GM23338 (cell line): ENCODE measurements around the gene IRF2BP2. TPM values are rescaled to one million over a fixed set of nuclear protein-coding genes. Genes with fewer than 3 reads are reported as not detected.

Source experiments
- ATAC-seq: fragments of 200-7000 bp; cut with Tn5 transposase; 3 replicates; pipeline ENCODE4 v1.9.1; 2020
- DNase-seq: peaks from one replicate; pipeline ENCODE4 v3.0.0-alpha.2; 2015; ENCODE audit warnings: low spot score
- H2AFZ ChIP-seq: fragments of 200-600 bp; sonication (generic); 2 replicates; pipeline ENCODE4 v1.8.0; 2016; ENCODE audit warnings: antibody characterized with exemption, mild to moderate bottlenecking, moderate library complexity
- H3F3A ChIP-seq: fragments of 200-600 bp; sonication (generic); replicated peaks from 2 replicates; pipeline ENCODE4 v1.8.0; 2017; ENCODE audit warnings: antibody characterized with exemption, mixed run types, low read depth
- H3K27ac ChIP-seq: fragments of 200-600 bp; sonication (generic); 2 replicates; pipeline ENCODE4 v1.6.1; 2016; ENCODE audit warnings: low read depth
- H3K27me3 ChIP-seq: fragments of 200-600 bp; sonication (generic); 2 replicates; pipeline ENCODE4 v1.8.0; 2016; ENCODE audit warnings: mild to moderate bottlenecking, mixed run types, moderate library complexity; ENCODE audit not compliant: insufficient read depth
- H3K36me3 ChIP-seq: fragments of 200-600 bp; sonication (generic); 2 replicates; pipeline ENCODE4 v1.8.0; 2016; ENCODE audit warnings: mild to moderate bottlenecking; ENCODE audit not compliant: insufficient read depth
- H3K4me1 ChIP-seq: fragments of 200-600 bp; sonication (generic); 2 replicates; pipeline ENCODE4 v1.8.0; 2016; ENCODE audit warnings: mild to moderate bottlenecking, moderate library complexity; ENCODE audit not compliant: insufficient read depth
- H3K4me2 ChIP-seq: fragments of 200-600 bp; sonication (generic); 2 replicates; pipeline ENCODE4 v1.7.1; 2017; ENCODE audit warnings: mixed run types
- H3K4me3 ChIP-seq: fragments of 200-600 bp; sonication (generic); 2 replicates; pipeline ENCODE4 v1.6.1; 2016; ENCODE audit warnings: mixed run types
- H3K79me2 ChIP-seq: fragments of 200-600 bp; sonication (generic); replicated peaks from 2 replicates; pipeline ENCODE4 v1.8.0; 2017; ENCODE audit warnings: mild to moderate bottlenecking; ENCODE audit not compliant: insufficient read depth
- H3K9me2 ChIP-seq: fragments of 200-600 bp; sonication (generic); 2 replicates; pipeline ENCODE4 v1.8.0; 2017; ENCODE audit not compliant: insufficient read depth
- H4K20me1 ChIP-seq: fragments of 200-600 bp; sonication (generic); replicated peaks from 2 replicates; pipeline ENCODE4 v1.8.0; 2017; ENCODE audit warnings: mild to moderate bottlenecking; ENCODE audit not compliant: insufficient read depth
- H3K27ac Mint-ChIP-seq: 2 replicates; pipeline ENCODE4 v1.8.0; 2020; ENCODE audit warnings: inconsistent platforms, mild to moderate bottlenecking, moderate library complexity, mixed read lengths
- H3K27me3 Mint-ChIP-seq: 3 replicates; pipeline ENCODE4 v1.8.0; 2022; ENCODE audit warnings: low read depth, mild to moderate bottlenecking, moderate library complexity, mixed read lengths, inconsistent platforms; ENCODE audit not compliant: insufficient read depth, poor library complexity
- H3K36me3 Mint-ChIP-seq: 3 replicates; pipeline ENCODE4 v1.8.0; 2021; ENCODE audit warnings: low read depth, mild to moderate bottlenecking, inconsistent platforms, moderate library complexity, mixed read lengths
- H3K4me1 Mint-ChIP-seq: 3 replicates; pipeline ENCODE4 v1.8.0; 2020; ENCODE audit warnings: mild to moderate bottlenecking, inconsistent platforms, mixed read lengths
- H3K4me3 Mint-ChIP-seq: 3 replicates; pipeline ENCODE4 v1.8.0; 2021; ENCODE audit warnings: moderate library complexity, mild to moderate bottlenecking, inconsistent platforms, mixed read lengths
- H3K9me3 Mint-ChIP-seq: 3 replicates; pipeline ENCODE4 v1.8.0; 2020; ENCODE audit warnings: moderate library complexity, mild to moderate bottlenecking, inconsistent platforms, mixed read lengths
- CREB1 ChIP-seq: fragments of 250-450 bp; sonication (Bioruptor Pico); IDR thresholded peaks from 2 replicates; pipeline ENCODE4 v1.5.0; 2020; ENCODE audit warnings: low read depth, mild to moderate bottlenecking, moderate library complexity
- EZH2 ChIP-seq: fragments of 200-600 bp; sonication (generic); IDR thresholded peaks from one replicate; pipeline ENCODE4 v1.8.0; 2017; ENCODE audit warnings: antibody characterized with exemption, mild to moderate bottlenecking, low read depth; ENCODE audit not compliant: unreplicated experiment
- EZH2phosphoT487 ChIP-seq: fragments of 200-600 bp; sonication (generic); IDR thresholded peaks from one replicate; pipeline ENCODE4 v1.8.1; 2018; ENCODE audit warnings: antibody characterized with exemption; ENCODE audit not compliant: unreplicated experiment
- JUNB ChIP-seq: IDR thresholded peaks from one replicate; pipeline ENCODE4 v1.6.1; 2016; ENCODE audit warnings: antibody characterized with exemption; ENCODE audit not compliant: unreplicated experiment
- NANOG ChIP-seq: IDR thresholded peaks from 2 replicates; pipeline ENCODE4 v1.6.1; 2016; ENCODE audit warnings: antibody characterized with exemption, borderline replicate concordance
- POLR2AphosphoS5 ChIP-seq: IDR thresholded peaks from 2 replicates; pipeline ENCODE4 v1.6.1; 2016; ENCODE audit warnings: antibody characterized with exemption, low read depth
- STAT1 ChIP-seq: IDR thresholded peaks from one replicate; pipeline ENCODE4 v1.6.1; 2016; ENCODE audit warnings: antibody characterized with exemption; ENCODE audit not compliant: unreplicated experiment
- ZNF114 ChIP-seq: fragments of 250-450 bp; sonication (Bioruptor Pico); IDR thresholded peaks from 2 replicates; pipeline ENCODE4 v1.5.0; 2020; ENCODE audit warnings: mild to moderate bottlenecking, moderate library complexity
- ZNF331 ChIP-seq: fragments of 250-450 bp; sonication (Bioruptor Pico); IDR thresholded peaks from 2 replicates; pipeline ENCODE4 v1.5.0; 2020; ENCODE audit warnings: low read depth, mild to moderate bottlenecking, moderate library complexity
- polyA plus RNA-seq: library from polyadenylated mRNA; unstranded; fragments of >200 nt; fragmentation: Nextera tagmentation; extraction: Ambion mirVana; gene quantifications from 2 replicates; pipeline ENCODE4 v1.2.1, GENCODE V29; 2016
- total RNA-seq: library from RNA; depleted of rRNA; stranded (reverse); fragments of >200 nt; shearing (Covaris generic); gene quantifications from 2 replicates; pipeline ENCODE4 v1.2.3, GENCODE V29; 2014
- TF ChIP-seq, protein P1 (sequence below), 2 experiments: fragments of 200-600 bp in 1 of 2; sonication (generic) in 1 of 2; conservative IDR thresholded peaks; 2 replicates each; pipeline versions ENCODE4 v1.5.1 to v1.6.1; 2016 to 2017; ENCODE audit warnings: antibody characterized with exemption in 2 of 2, low read depth in 2 of 2, mild to moderate bottlenecking in 2 of 2, moderate library complexity in 1 of 2
- TF ChIP-seq, protein P2 (sequence below): fragments of 250-450 bp; sonication (Bioruptor Pico); IDR thresholded peaks from 2 replicates; pipeline ENCODE4 v1.5.0; 2020; ENCODE audit warnings: mild to moderate bottlenecking, moderate library complexity

The IRF2BP2 gene
- total and polyA plus RNA-seq, 2 experiments from 2014 or later = 19.4 to 62.4 TPM

DNA sequence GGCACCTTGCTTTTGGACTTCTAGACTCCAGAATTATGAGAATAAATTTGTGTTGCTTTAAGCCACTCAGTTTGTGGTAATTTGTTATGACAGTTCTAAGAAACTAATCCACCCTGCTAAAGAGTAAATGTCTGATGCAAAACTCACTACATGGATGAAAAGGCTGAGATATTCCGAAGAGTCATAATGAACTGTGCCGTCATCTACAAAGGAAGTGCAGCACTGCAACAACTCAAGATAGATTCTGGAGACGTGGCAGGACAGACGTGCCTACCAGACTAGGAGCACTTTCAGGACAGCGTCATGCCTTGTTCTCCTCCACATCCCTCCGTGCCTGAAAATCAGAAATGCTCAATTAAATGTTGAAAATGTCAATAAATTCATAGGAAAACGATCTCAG, 24.4 kb upstream of the IRF2BP2 start (continued):
- TF ChIP-seq, protein P1, sequence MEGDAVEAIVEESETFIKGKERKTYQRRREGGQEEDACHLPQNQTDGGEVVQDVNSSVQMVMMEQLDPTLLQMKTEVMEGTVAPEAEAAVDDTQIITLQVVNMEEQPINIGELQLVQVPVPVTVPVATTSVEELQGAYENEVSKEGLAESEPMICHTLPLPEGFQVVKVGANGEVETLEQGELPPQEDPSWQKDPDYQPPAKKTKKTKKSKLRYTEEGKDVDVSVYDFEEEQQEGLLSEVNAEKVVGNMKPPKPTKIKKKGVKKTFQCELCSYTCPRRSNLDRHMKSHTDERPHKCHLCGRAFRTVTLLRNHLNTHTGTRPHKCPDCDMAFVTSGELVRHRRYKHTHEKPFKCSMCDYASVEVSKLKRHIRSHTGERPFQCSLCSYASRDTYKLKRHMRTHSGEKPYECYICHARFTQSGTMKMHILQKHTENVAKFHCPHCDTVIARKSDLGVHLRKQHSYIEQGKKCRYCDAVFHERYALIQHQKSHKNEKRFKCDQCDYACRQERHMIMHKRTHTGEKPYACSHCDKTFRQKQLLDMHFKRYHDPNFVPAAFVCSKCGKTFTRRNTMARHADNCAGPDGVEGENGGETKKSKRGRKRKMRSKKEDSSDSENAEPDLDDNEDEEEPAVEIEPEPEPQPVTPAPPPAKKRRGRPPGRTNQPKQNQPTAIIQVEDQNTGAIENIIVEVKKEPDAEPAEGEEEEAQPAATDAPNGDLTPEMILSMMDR (conservative IDR thresholded peaks at IDR 0.05; ENCODE audit: low read depth in 2 of 2) = no peak
- TF ChIP-seq ZNF114 (CRISPR knock-in tag) = no peak

DNA sequence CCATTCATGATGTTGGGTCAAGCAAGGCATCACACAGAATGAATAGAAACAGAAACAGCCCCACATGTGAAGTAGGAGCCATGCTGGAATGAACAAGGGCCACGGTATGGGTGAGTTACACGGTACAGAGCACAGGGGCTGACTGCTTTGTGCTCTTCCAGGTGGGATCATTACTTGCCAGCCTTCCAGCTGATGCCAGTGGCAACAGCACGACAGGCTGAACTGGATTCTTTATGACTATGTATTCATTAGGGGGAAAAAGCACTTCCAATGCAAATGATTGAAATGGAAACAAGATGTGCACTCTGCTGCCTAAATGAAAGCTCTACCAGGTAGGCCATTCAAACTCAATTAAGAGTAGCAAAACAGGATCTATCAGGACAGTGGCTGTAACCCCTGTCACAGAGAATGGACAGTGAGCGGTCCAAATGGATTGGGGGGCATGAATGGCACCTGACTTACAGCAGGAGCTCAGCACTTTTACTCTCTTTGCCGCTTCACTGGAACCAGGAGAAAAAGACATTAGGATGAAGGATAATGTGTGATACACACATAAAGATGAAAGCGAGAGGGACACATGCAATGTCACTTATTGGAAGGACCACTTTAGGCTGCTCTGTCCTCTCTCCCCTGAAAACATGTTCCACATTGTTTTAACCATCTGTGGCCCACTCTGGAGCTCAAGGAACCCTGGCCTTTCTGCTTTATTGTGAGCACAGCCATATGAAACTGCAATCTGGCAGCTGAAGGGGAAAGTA, 23.4 kb upstream of the IRF2BP2 start:
- no peaks in the 10 kb centered on the region for H3K4me1 ChIP-seq
- Mint-ChIP-seq H3K4me1 (peaks cover 4% of the 10 kb centered on the region; the same call in 2 of the 3 replicates), H3K9me3 (no peaks in the 10 kb centered on the region), H3K4me3 (no peak overlapping the region), H3K36me3 (no peaks in the 10 kb centered on the region), H3K27me3 (peaks cover 2% of the 10 kb centered on the region), H3K27ac (no peak overlapping the region)
- no peak overlapping the region for H3K27ac ChIP-seq
- H3K36me3 ChIP-seq = no peaks in the 10 kb centered on the region
- H2AFZ ChIP-seq = peak overlapping the region; percentile 32; the same call in 1 of the 2 replicates
- no peak for ATAC-seq
- no peak for DNase-seq
- no peaks in the 10 kb centered on the region for H4K20me1 ChIP-seq
- H3K27me3 ChIP-seq = no peaks in the 10 kb centered on the region
- H3K4me3 ChIP-seq = no peak overlapping the region
- H3K9me2 ChIP-seq = peaks cover 14% of the 10 kb centered on the region; the same call in 1 of the 2 replicates
- no peaks in the 10 kb centered on the region for H3K79me2 ChIP-seq
- no peak overlapping the region for H3K4me2 ChIP-seq
- H3F3A ChIP-seq = no peaks in the 10 kb centered on the region
- no peak for TF ChIP-seq POLR2AphosphoS5
- TF ChIP-seq JUNB = no peak
- no peak for TF ChIP-seq EZH2phosphoT487
- TF ChIP-seq STAT1 = no peak
- no peak for TF ChIP-seq CREB1 (CRISPR knock-in tag)
- TF ChIP-seq ZNF114 (CRISPR knock-in tag) = no peak
- TF ChIP-seq NANOG = no peak
- no peak for TF ChIP-seq EZH2
- TF ChIP-seq, protein P2, sequence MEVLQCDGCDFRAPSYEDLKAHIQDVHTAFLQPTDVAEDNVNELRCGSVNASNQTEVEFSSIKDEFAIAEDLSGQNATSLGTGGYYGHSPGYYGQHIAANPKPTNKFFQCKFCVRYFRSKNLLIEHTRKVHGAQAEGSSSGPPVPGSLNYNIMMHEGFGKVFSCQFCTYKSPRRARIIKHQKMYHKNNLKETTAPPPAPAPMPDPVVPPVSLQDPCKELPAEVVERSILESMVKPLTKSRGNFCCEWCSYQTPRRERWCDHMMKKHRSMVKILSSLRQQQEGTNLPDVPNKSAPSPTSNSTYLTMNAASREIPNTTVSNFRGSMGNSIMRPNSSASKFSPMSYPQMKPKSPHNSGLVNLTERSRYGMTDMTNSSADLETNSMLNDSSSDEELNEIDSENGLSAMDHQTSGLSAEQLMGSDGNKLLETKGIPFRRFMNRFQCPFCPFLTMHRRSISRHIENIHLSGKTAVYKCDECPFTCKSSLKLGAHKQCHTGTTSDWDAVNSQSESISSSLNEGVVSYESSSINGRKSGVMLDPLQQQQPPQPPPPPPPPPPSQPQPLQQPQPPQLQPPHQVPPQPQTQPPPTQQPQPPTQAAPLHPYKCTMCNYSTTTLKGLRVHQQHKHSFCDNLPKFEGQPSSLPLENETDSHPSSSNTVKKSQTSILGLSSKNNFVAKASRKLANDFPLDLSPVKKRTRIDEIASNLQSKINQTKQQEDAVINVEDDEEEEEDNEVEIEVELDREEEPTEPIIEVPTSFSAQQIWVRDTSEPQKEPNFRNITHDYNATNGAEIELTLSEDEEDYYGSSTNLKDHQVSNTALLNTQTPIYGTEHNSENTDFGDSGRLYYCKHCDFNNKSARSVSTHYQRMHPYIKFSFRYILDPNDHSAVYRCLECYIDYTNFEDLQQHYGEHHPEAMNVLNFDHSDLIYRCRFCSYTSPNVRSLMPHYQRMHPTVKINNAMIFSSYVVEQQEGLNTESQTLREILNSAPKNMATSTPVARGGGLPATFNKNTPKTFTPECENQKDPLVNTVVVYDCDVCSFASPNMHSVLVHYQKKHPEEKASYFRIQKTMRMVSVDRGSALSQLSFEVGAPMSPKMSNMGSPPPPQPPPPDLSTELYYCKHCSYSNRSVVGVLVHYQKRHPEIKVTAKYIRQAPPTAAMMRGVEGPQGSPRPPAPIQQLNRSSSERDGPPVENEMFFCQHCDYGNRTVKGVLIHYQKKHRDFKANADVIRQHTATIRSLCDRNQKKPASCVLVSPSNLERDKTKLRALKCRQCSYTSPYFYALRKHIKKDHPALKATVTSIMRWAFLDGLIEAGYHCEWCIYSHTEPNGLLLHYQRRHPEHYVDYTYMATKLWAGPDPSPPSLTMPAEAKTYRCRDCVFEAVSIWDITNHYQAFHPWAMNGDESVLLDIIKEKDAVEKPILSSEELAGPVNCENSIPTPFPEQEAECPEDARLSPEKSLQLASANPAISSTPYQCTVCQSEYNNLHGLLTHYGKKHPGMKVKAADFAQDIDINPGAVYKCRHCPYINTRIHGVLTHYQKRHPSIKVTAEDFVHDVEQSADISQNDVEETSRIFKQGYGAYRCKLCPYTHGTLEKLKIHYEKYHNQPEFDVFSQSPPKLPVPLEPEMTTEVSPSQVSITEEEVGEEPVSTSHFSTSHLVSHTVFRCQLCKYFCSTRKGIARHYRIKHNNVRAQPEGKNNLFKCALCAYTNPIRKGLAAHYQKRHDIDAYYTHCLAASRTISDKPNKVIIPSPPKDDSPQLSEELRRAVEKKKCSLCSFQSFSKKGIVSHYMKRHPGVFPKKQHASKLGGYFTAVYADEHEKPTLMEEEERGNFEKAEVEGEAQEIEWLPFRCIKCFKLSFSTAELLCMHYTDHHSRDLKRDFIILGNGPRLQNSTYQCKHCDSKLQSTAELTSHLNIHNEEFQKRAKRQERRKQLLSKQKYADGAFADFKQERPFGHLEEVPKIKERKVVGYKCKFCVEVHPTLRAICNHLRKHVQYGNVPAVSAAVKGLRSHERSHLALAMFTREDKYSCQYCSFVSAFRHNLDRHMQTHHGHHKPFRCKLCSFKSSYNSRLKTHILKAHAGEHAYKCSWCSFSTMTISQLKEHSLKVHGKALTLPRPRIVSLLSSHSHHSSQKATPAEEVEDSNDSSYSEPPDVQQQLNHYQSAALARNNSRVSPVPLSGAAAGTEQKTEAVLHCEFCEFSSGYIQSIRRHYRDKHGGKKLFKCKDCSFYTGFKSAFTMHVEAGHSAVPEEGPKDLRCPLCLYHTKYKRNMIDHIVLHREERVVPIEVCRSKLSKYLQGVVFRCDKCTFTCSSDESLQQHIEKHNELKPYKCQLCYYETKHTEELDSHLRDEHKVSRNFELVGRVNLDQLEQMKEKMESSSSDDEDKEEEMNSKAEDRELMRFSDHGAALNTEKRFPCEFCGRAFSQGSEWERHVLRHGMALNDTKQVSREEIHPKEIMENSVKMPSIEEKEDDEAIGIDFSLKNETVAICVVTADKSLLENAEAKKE (CRISPR knock-in tag) = no peak
- TF ChIP-seq ZNF331 = no peak
- TF ChIP-seq, protein P1 (conservative IDR thresholded peaks at IDR 0.05; ENCODE audit: low read depth in 2 of 2) = no peak
